ENCODE results near the gene RNF41.

- TF ChIP-seq, protein P1, sequence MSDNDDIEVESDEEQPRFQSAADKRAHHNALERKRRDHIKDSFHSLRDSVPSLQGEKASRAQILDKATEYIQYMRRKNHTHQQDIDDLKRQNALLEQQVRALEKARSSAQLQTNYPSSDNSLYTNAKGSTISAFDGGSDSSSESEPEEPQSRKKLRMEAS (IDR thresholded peaks at IDR 0.05; ENCODE audit: low read depth), result 0 out of 2 replicates have a peak, but pooled peaks have one; percentile 16
- TF ChIP-seq, protein P2, sequence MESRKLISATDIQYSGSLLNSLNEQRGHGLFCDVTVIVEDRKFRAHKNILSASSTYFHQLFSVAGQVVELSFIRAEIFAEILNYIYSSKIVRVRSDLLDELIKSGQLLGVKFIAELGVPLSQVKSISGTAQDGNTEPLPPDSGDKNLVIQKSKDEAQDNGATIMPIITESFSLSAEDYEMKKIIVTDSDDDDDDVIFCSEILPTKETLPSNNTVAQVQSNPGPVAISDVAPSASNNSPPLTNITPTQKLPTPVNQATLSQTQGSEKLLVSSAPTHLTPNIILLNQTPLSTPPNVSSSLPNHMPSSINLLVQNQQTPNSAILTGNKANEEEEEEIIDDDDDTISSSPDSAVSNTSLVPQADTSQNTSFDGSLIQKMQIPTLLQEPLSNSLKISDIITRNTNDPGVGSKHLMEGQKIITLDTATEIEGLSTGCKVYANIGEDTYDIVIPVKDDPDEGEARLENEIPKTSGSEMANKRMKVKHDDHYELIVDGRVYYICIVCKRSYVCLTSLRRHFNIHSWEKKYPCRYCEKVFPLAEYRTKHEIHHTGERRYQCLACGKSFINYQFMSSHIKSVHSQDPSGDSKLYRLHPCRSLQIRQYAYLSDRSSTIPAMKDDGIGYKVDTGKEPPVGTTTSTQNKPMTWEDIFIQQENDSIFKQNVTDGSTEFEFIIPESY (IDR thresholded peaks at IDR 0.05; ENCODE audit: borderline replicate concordance, low read depth), result no peak
- 0 out of 2 replicates have a peak, but pooled peaks have one; percentile 27 for TF ChIP-seq POLR2AphosphoS5 (IDR thresholded peaks at IDR 0.05; ENCODE audit: low read depth, low read length)
- TF ChIP-seq MEF2A (IDR thresholded peaks at IDR 0.05; ENCODE audit: borderline replicate concordance, low read depth), result no peak
Observed at GRCh38 chr12:56193025-56193578, 28.6 kb downstream of the RNF41 start.
